Left renal cortex interstitium (tissue), 4 donors: ENCODE data around the gene SRRD. TPM values are rescaled to one million over a fixed set of nuclear protein-coding genes. Genes with fewer than 3 reads are reported as not detected.
"Not testable (repeated sequence)": the region's sequence is repeated elsewhere in the genome, so short reads cannot be mapped to it uniquely, and the experiment has no call there.

Source experiments
- DNase-seq, 4 donors: peaks; one replicate each; pipeline ENCODE4 v3.0.0-alpha.2; 2013; ENCODE audit warnings: low read depth in 4 of 4, low spot score in 2 of 4, missing footprints in 1 of 4
- polyA plus RNA-seq, 4 donors: library from polyadenylated mRNA; unstranded; fragments of 120-200 nt; gene quantifications; one replicate each; pipeline ENCODE4 v1.2.1, GENCODE V29; 2013; ENCODE audit not compliant: insufficient read length in 4 of 4

SRRD gene
- polyA plus RNA-seq, 4 donors = 27.9 to 32.4 (median 30.6) TPM

- no peak for DNase-seq
Measured at GRCh38 chr22:26514419-26515161, 30.9 kb downstream of the SRRD start.

GRCh38 chr22:26515931-26516330 lies 32.3 kb downstream of the SRRD start:
- DNase-seq = no peak

- DNase-seq = no peak
Measured at GRCh38 chr22:26516503-26516902, 32.8 kb downstream of the SRRD start.

- DNase-seq = no peak
Measured at GRCh38 chr22:26517429-26517828, 33.8 kb downstream of the SRRD start.

GRCh38 chr22:26522012-26522411 lies 38.3 kb downstream of the SRRD start:
- no peak for DNase-seq

- no peak for DNase-seq
Measured at GRCh38 chr22:26522592-26522991, 38.9 kb downstream of the SRRD start.

GRCh38 chr22:26524870-26525269 lies 41.2 kb downstream of the SRRD start:
- no peak for DNase-seq

GRCh38 chr22:26525946-26526564 lies 42.4 kb downstream of the SRRD start:
- DNase-seq = no peak

GRCh38 chr22:26527167-26527566 lies 43.5 kb downstream of the SRRD start:
- DNase-seq = no peak

GRCh38 chr22:26527574-26528465 lies 44.1 kb downstream of the SRRD start:
- DNase-seq = no peak

- not testable (repeated sequence) for DNase-seq
Measured at GRCh38 chr22:26528518-26528917, 44.8 kb downstream of the SRRD start.

- DNase-seq = no peak
Measured at GRCh38 chr22:26529345-26529744, 45.7 kb downstream of the SRRD start.

- no peak for DNase-seq
Measured at GRCh38 chr22:26534171-26534855, 50.6 kb downstream of the SRRD start.

- no peak for DNase-seq
Measured at GRCh38 chr22:26534874-26535602, 51.4 kb downstream of the SRRD start.

GRCh38 chr22:26535603-26535908 lies 51.9 kb downstream of the SRRD start:
- DNase-seq = no peak

GRCh38 chr22:26536056-26536761 lies 52.5 kb downstream of the SRRD start:
- DNase-seq = no peak

- DNase-seq = no peak
Measured at GRCh38 chr22:26536762-26537134, 53.1 kb downstream of the SRRD start.

GRCh38 chr22:26540119-26540518 lies 56.4 kb downstream of the SRRD start:
- no peak for DNase-seq

- no peak for DNase-seq
Measured at GRCh38 chr22:26541167-26541819, 57.6 kb downstream of the SRRD start.
